ENCODE results near the gene NEK10. TPM values are rescaled to one million over a fixed set of nuclear protein-coding genes. Genes with fewer than 3 reads are reported as not detected.

NEK10 gene
- polyA plus RNA-seq: 14.3 and 22.3 TPM in 2 replicates

GRCh38 chr3:27368831-27369607 lies at the start of gene NEK10:
Gene NEK10, minus strand, starts transcription at chr3:27369383. Its CDS starts 16,501 bp downstream, at chr3:27352882.

Other genes starting within 250 kb of the NEK10 start
- 15.5 and 19.9 TPM in 2 replicates for gene SLC4A7, start 115.0 kb upstream of the NEK10 start, polyA plus RNA-seq

Data from Purkinje cell (primary cell).